K562 (cell line): Measurements from ENCODE around the gene IFI27L2. TPM values are rescaled to one million over a fixed set of nuclear protein-coding genes. Genes with fewer than 3 reads are reported as not detected.
A peak's percentile ranks its signal among the peaks of the same experiment; 100 is the strongest.

ENCODE experiments used
- AFF4 ChIP-seq: sonication (generic); formaldehyde crosslinking; IDR thresholded peaks from 2 replicates; pipeline ENCODE4 v1.8.0; 2023; ENCODE audit warnings: mild to moderate bottlenecking, missing genetic modification reagents
- ARID1B ChIP-seq: fragments of 450-650 bp; IDR thresholded peaks from 2 replicates; pipeline ENCODE4 v1.6.1; 2016; ENCODE audit warnings: antibody characterized with exemption, mild to moderate bottlenecking, inconsistent platforms
- ARID3A ChIP-seq: IDR thresholded peaks from 2 replicates; pipeline ENCODE4 v1.6.1; 2012; ENCODE audit warnings: low read depth, low read length, improper control_type of control experiment, borderline replicate concordance
- CBX1 ChIP-seq: sonication (generic); IDR thresholded peaks from 2 replicates; pipeline ENCODE4 v1.6.1; 2016; ENCODE audit warnings: antibody characterized with exemption, low read depth, mild to moderate bottlenecking
- CHAMP1 ChIP-seq: fragments of 450-650 bp; IDR thresholded peaks from 2 replicates; pipeline ENCODE4 v1.6.1; 2016; ENCODE audit warnings: mild to moderate bottlenecking
- DACH1 ChIP-seq: fragments of 450-650 bp; IDR thresholded peaks from 2 replicates; pipeline ENCODE4 v1.6.1; 2018; ENCODE audit not compliant: partially characterized antibody
- ELF4 ChIP-seq: fragments of 450-650 bp; formaldehyde crosslinking; IDR thresholded peaks from 2 replicates; pipeline ENCODE4 v1.4.0; 2022; ENCODE audit warnings: missing genetic modification characterization
- EZH2 ChIP-seq: IDR thresholded peaks from 2 replicates; pipeline ENCODE4 v1.6.1; 2012; ENCODE audit warnings: low read depth, mild to moderate bottlenecking, inconsistent platforms, low read length, borderline replicate concordance
- IFI16 ChIP-seq: fragments of 250-450 bp; sonication (Bioruptor Pico); IDR thresholded peaks from 2 replicates; pipeline ENCODE4 v2.1.2; 2022; ENCODE audit warnings: mild to moderate bottlenecking, inconsistent platforms
- MNT ChIP-seq, 2 experiments: fragments of 450-650 bp; conservative IDR thresholded peaks; 2 replicates each; pipeline ENCODE4 v1.6.1; 2017; ENCODE audit warnings: mild to moderate bottlenecking in 2 of 2, moderate library complexity in 2 of 2
- PATZ1 ChIP-seq: fragments of 250-450 bp; sonication (Bioruptor Pico); IDR thresholded peaks from 2 replicates; pipeline ENCODE4 v1.5.0; 2020; ENCODE audit warnings: mild to moderate bottlenecking, borderline replicate concordance
- TRIM28 ChIP-seq: fragments of 450-650 bp; IDR thresholded peaks from 2 replicates; pipeline ENCODE4 v1.6.1; 2017
- XRCC5 ChIP-seq: fragments of 200-400 bp; formaldehyde crosslinking; IDR thresholded peaks from 2 replicates; pipeline ENCODE4 v1.6.1; 2017; ENCODE audit warnings: low read depth, mild to moderate bottlenecking, low read length
- ZKSCAN3 ChIP-seq: fragments of 250-450 bp; sonication (Bioruptor Pico); IDR thresholded peaks from 2 replicates; pipeline ENCODE4 v1.4.0; 2020
- ZNF586 ChIP-seq: fragments of 450-650 bp; formaldehyde crosslinking; conservative IDR thresholded peaks from 2 replicates; pipeline ENCODE4 v1.4.0; 2020; ENCODE audit warnings: mild to moderate bottlenecking, moderate library complexity
- polyA plus RNA-seq, 8 experiments: library from polyadenylated mRNA; depleted of rRNA in 4 of 8; stranded (reverse) in 5 of 8; unstranded in 3 of 8; fragments of >200 nt; fragmentation: Nextera tagmentation in 2 of 8; fragmentation: Illumina TruSeq in 1 of 8; extraction: Ambion mirVana in 2 of 8; extraction: Trizol in 1 of 8; gene quantifications; 2 replicates each; pipeline versions ENCODE4 v1.2.1 to v1.2.3, GENCODE V29; 2011 to 2014; ENCODE audit warnings: inconsistent platforms in 1 of 8, missing spikeins in 1 of 8
- total RNA-seq, 7 experiments: library from RNA; depleted of rRNA in 6 of 7; stranded (reverse); fragments of >200 nt in 6 of 7; fragmentation: Illumina TruSeq in 2 of 7; extraction: Trizol in 2 of 7; gene quantifications; 2 replicates each; pipeline versions ENCODE4 v1.2.1 to v1.2.3, GENCODE V29; 2011 to 2021; ENCODE audit warnings: low replicate concordance in 1 of 7

IFI27L2 gene
- total and polyA plus RNA-seq, 9 of the 15 experiments (the other 6 are each of a cell fraction or from before 2014, with no cell fraction given) = 1.0 to 9.3 (median 4.1) TPM

- TF ChIP-seq AFF4 (CRISPR knock-in tag) (peak; percentile 66; the same call in 1 of the 2 replicates), PATZ1 (CRISPR knock-in tag) (no peak), XRCC5 (no peak), ELF4 (no peak), CHAMP1 (no peak), ZNF586 (no peak), TRIM28 (no peak), ARID3A (no peak), CBX1 (no peak), DACH1 (no peak), IFI16 (CRISPR knock-in tag) (no peak), ARID1B (no peak), MNT (conservative IDR thresholded peaks at IDR 0.05) (peak in 1 of 2 experiments; percentile 83), EZH2 (no peak), ZKSCAN3 (CRISPR knock-in tag) (no peak)
Observed at GRCh38 chr14:94080621-94081385, 48.6 kb downstream of the IFI27L2 start, which contains the start of the genes DDX24 and IFI27L1 (continued).
